GM23338 (cell line): ENCODE data around the gene STEAP3. TPM values are rescaled to one million over a fixed set of nuclear protein-coding genes. Genes with fewer than 3 reads are reported as not detected.

Experiments used
- ATAC-seq: fragments of 200-7000 bp; cut with Tn5 transposase; 3 replicates; pipeline ENCODE4 v1.9.1; 2020
- DNase-seq: peaks from one replicate; pipeline ENCODE4 v3.0.0-alpha.2; 2015; ENCODE audit warnings: low spot score
- H2AFZ ChIP-seq: fragments of 200-600 bp; sonication (generic); 2 replicates; pipeline ENCODE4 v1.8.0; 2016; ENCODE audit warnings: antibody characterized with exemption, mild to moderate bottlenecking, moderate library complexity
- H3F3A ChIP-seq: fragments of 200-600 bp; sonication (generic); replicated peaks from 2 replicates; pipeline ENCODE4 v1.8.0; 2017; ENCODE audit warnings: antibody characterized with exemption, mixed run types, low read depth
- H3K27ac ChIP-seq: fragments of 200-600 bp; sonication (generic); 2 replicates; pipeline ENCODE4 v1.6.1; 2016; ENCODE audit warnings: low read depth
- H3K27me3 ChIP-seq: fragments of 200-600 bp; sonication (generic); 2 replicates; pipeline ENCODE4 v1.8.0; 2016; ENCODE audit warnings: mild to moderate bottlenecking, mixed run types, moderate library complexity; ENCODE audit not compliant: insufficient read depth
- H3K36me3 ChIP-seq: fragments of 200-600 bp; sonication (generic); 2 replicates; pipeline ENCODE4 v1.8.0; 2016; ENCODE audit warnings: mild to moderate bottlenecking; ENCODE audit not compliant: insufficient read depth
- H3K4me1 ChIP-seq: fragments of 200-600 bp; sonication (generic); 2 replicates; pipeline ENCODE4 v1.8.0; 2016; ENCODE audit warnings: mild to moderate bottlenecking, moderate library complexity; ENCODE audit not compliant: insufficient read depth
- H3K4me2 ChIP-seq: fragments of 200-600 bp; sonication (generic); 2 replicates; pipeline ENCODE4 v1.7.1; 2017; ENCODE audit warnings: mixed run types
- H3K4me3 ChIP-seq: fragments of 200-600 bp; sonication (generic); 2 replicates; pipeline ENCODE4 v1.6.1; 2016; ENCODE audit warnings: mixed run types
- H3K79me2 ChIP-seq: fragments of 200-600 bp; sonication (generic); replicated peaks from 2 replicates; pipeline ENCODE4 v1.8.0; 2017; ENCODE audit warnings: mild to moderate bottlenecking; ENCODE audit not compliant: insufficient read depth
- H3K9me2 ChIP-seq: fragments of 200-600 bp; sonication (generic); 2 replicates; pipeline ENCODE4 v1.8.0; 2017; ENCODE audit not compliant: insufficient read depth
- H4K20me1 ChIP-seq: fragments of 200-600 bp; sonication (generic); replicated peaks from 2 replicates; pipeline ENCODE4 v1.8.0; 2017; ENCODE audit warnings: mild to moderate bottlenecking; ENCODE audit not compliant: insufficient read depth
- H3K27ac Mint-ChIP-seq: 2 replicates; pipeline ENCODE4 v1.8.0; 2020; ENCODE audit warnings: inconsistent platforms, mild to moderate bottlenecking, moderate library complexity, mixed read lengths
- H3K27me3 Mint-ChIP-seq: 3 replicates; pipeline ENCODE4 v1.8.0; 2022; ENCODE audit warnings: low read depth, mild to moderate bottlenecking, moderate library complexity, mixed read lengths, inconsistent platforms; ENCODE audit not compliant: insufficient read depth, poor library complexity
- H3K36me3 Mint-ChIP-seq: 3 replicates; pipeline ENCODE4 v1.8.0; 2021; ENCODE audit warnings: low read depth, mild to moderate bottlenecking, inconsistent platforms, moderate library complexity, mixed read lengths
- H3K4me1 Mint-ChIP-seq: 3 replicates; pipeline ENCODE4 v1.8.0; 2020; ENCODE audit warnings: mild to moderate bottlenecking, inconsistent platforms, mixed read lengths
- H3K4me3 Mint-ChIP-seq: 3 replicates; pipeline ENCODE4 v1.8.0; 2021; ENCODE audit warnings: moderate library complexity, mild to moderate bottlenecking, inconsistent platforms, mixed read lengths
- H3K9me3 Mint-ChIP-seq: 3 replicates; pipeline ENCODE4 v1.8.0; 2020; ENCODE audit warnings: moderate library complexity, mild to moderate bottlenecking, inconsistent platforms, mixed read lengths
- CREB1 ChIP-seq: fragments of 250-450 bp; sonication (Bioruptor Pico); IDR thresholded peaks from 2 replicates; pipeline ENCODE4 v1.5.0; 2020; ENCODE audit warnings: low read depth, mild to moderate bottlenecking, moderate library complexity
- ETS1 ChIP-seq: IDR thresholded peaks from 2 replicates; pipeline ENCODE4 v1.6.1; 2016; ENCODE audit warnings: antibody characterized with exemption
- EZH2 ChIP-seq: fragments of 200-600 bp; sonication (generic); IDR thresholded peaks from one replicate; pipeline ENCODE4 v1.8.0; 2017; ENCODE audit warnings: antibody characterized with exemption, mild to moderate bottlenecking, low read depth; ENCODE audit not compliant: unreplicated experiment
- POLR2AphosphoS5 ChIP-seq: IDR thresholded peaks from 2 replicates; pipeline ENCODE4 v1.6.1; 2016; ENCODE audit warnings: antibody characterized with exemption, low read depth
- REST ChIP-seq: IDR thresholded peaks from one replicate; pipeline ENCODE4 v1.6.1; 2018; ENCODE audit warnings: antibody characterized with exemption; ENCODE audit not compliant: unreplicated experiment
- STAT1 ChIP-seq: IDR thresholded peaks from one replicate; pipeline ENCODE4 v1.6.1; 2016; ENCODE audit warnings: antibody characterized with exemption; ENCODE audit not compliant: unreplicated experiment
- ZNF331 ChIP-seq: fragments of 250-450 bp; sonication (Bioruptor Pico); IDR thresholded peaks from 2 replicates; pipeline ENCODE4 v1.5.0; 2020; ENCODE audit warnings: low read depth, mild to moderate bottlenecking, moderate library complexity
- ZNF462 ChIP-seq: fragments of 250-450 bp; sonication (Bioruptor Pico); IDR thresholded peaks from 2 replicates; pipeline ENCODE4 v1.5.0; 2020; ENCODE audit warnings: mild to moderate bottlenecking, moderate library complexity
- polyA plus RNA-seq: library from polyadenylated mRNA; unstranded; fragments of >200 nt; fragmentation: Nextera tagmentation; extraction: Ambion mirVana; gene quantifications from 2 replicates; pipeline ENCODE4 v1.2.1, GENCODE V29; 2016
- total RNA-seq: library from RNA; depleted of rRNA; stranded (reverse); fragments of >200 nt; shearing (Covaris generic); gene quantifications from 2 replicates; pipeline ENCODE4 v1.2.3, GENCODE V29; 2014

STEAP3 gene
- total and polyA plus RNA-seq, 2 experiments from 2014 or later, result 8.6 to 27.3 TPM

- DNase-seq, result peak; percentile 75
- Histone ChIP-seq H3K36me3 (no peaks in the 10 kb centered on the region), H3K4me1 (peaks cover 17% of the 10 kb centered on the region), H3K79me2 (no peaks in the 10 kb centered on the region), H3F3A (no peaks in the 10 kb centered on the region), H3K4me3 (no peak overlapping the region; the same call in 1 of the 2 replicates), H4K20me1 (no peaks in the 10 kb centered on the region), H3K4me2 (peak overlapping the region; percentile 59), H3K27ac (no peak overlapping the region), H2AFZ (no peak overlapping the region), H3K27me3 (no peaks in the 10 kb centered on the region), H3K9me2 (no peaks in the 10 kb centered on the region)
- Mint-ChIP-seq H3K9me3 (no peaks in the 10 kb centered on the region), H3K4me1 (peaks cover 35% of the 10 kb centered on the region), H3K27me3 (peaks cover 16% of the 10 kb centered on the region), H3K4me3 (peak overlapping the region; percentile 17), H3K27ac (no peak overlapping the region; the same call in 1 of the 2 replicates), H3K36me3 (no peaks in the 10 kb centered on the region)
- TF ChIP-seq ZNF462 (CRISPR knock-in tag), result 0 out of 2 replicates have a peak, but pooled peaks have one; percentile 3
- no peak for TF ChIP-seq STAT1
- ATAC-seq, result peak; percentile 92
These were observed 27.1 kb upstream of the STEAP3 start for GRCh38 chr2:119196301-119197125.

- no peaks in the 10 kb centered on the region for H3F3A ChIP-seq
- TF ChIP-seq POLR2AphosphoS5, result no peak
- TF ChIP-seq EZH2, result no peak
- no peak for TF ChIP-seq ETS1
- no peak for TF ChIP-seq ZNF331 (CRISPR knock-in tag)
- TF ChIP-seq CREB1 (CRISPR knock-in tag), result no peak
- no peak for TF ChIP-seq REST
- no peaks in the 10 kb centered on the region for H3K9me2 ChIP-seq
- H3K4me1 ChIP-seq, result peaks cover 17% of the 10 kb centered on the region
- Mint-ChIP-seq H3K9me3 (no peaks in the 10 kb centered on the region), H3K27me3 (peaks cover 16% of the 10 kb centered on the region), H3K4me3 (peak overlapping the region; percentile 3; the same call in 1 of the 3 replicates), H3K27ac (no peak overlapping the region), H3K4me1 (peaks cover 35% of the 10 kb centered on the region), H3K36me3 (no peaks in the 10 kb centered on the region)
- H3K4me3 ChIP-seq, result no peak overlapping the region
- DNase-seq (no peak), ATAC-seq (no peak; the same call in 2 of the 3 replicates)
- H3K27ac ChIP-seq, result no peak overlapping the region
- H4K20me1 ChIP-seq, result no peaks in the 10 kb centered on the region
- no peaks in the 10 kb centered on the region for H3K27me3 ChIP-seq
- no peaks in the 10 kb centered on the region for H3K79me2 ChIP-seq
- peak overlapping the region; percentile 39 for H3K4me2 ChIP-seq
- no peaks in the 10 kb centered on the region for H3K36me3 ChIP-seq
- no peak overlapping the region for H2AFZ ChIP-seq
These were observed 26.6 kb upstream of the STEAP3 start for GRCh38 chr2:119197126-119197405.
